Neural cell (in vitro differentiated cells): ENCODE measurements around the gene ERICH4. TPM values are rescaled to one million over a fixed set of nuclear protein-coding genes. Genes with fewer than 3 reads are reported as not detected.

Experiments used
- H2AFZ ChIP-seq: fragments of 200-600, 300-800 bp; sonication (generic), shearing (Covaris generic); 2 replicates; pipeline ENCODE4 v1.6.0; 2014; ENCODE audit warnings: low read depth, mild to moderate bottlenecking, antibody characterized with exemption, low read length, moderate library complexity
- H3F3A ChIP-seq: fragments of 200-600 bp; shearing (Covaris generic); 2 replicates; pipeline ENCODE4 v1.6.1; 2016; ENCODE audit warnings: mild to moderate bottlenecking, moderate library complexity, mixed read lengths, antibody characterized with exemption, low read length; ENCODE audit not compliant: insufficient read depth, poor library complexity, severe bottlenecking
- H3K27ac ChIP-seq: fragments of 200-600, 300-800 bp; sonication (generic), shearing (Covaris generic); 2 replicates; pipeline ENCODE4 v1.5.1; 2014; ENCODE audit warnings: mild to moderate bottlenecking, low read length, moderate library complexity
- H3K27me3 ChIP-seq: fragments of 300-800, 200-600 bp; sonication (generic), shearing (Covaris generic); 2 replicates; pipeline ENCODE4 v1.6.0; 2014; ENCODE audit warnings: mild to moderate bottlenecking, low read depth, low read length, moderate library complexity; ENCODE audit not compliant: insufficient read depth
- H3K36me3 ChIP-seq: fragments of 300-800, 200-600 bp; sonication (generic), shearing (Covaris generic); 2 replicates; pipeline ENCODE4 v1.5.1; 2014; ENCODE audit warnings: mild to moderate bottlenecking, antibody characterized with exemption, low read length, moderate library complexity; ENCODE audit not compliant: insufficient read depth
- H3K4me2 ChIP-seq: fragments of 300-800, 200-600 bp; sonication (generic), shearing (Covaris generic); 2 replicates; pipeline ENCODE4 v1.6.0; 2014; ENCODE audit warnings: mild to moderate bottlenecking, low read length
- H3K4me3 ChIP-seq: fragments of 300-800, 200-600 bp; sonication (generic), shearing (Covaris generic); 2 replicates; pipeline ENCODE4 v1.5.1; 2014; ENCODE audit warnings: mild to moderate bottlenecking, low read length, moderate library complexity
- H3K79me2 ChIP-seq: fragments of 200-600 bp; shearing (Covaris generic); replicated peaks from 2 replicates; pipeline ENCODE4 v1.6.0; 2014; ENCODE audit warnings: mild to moderate bottlenecking, low read length, moderate library complexity; ENCODE audit not compliant: insufficient read depth
- H3K9ac ChIP-seq: fragments of 300-800, 200-600 bp; sonication (generic), shearing (Covaris generic); 2 replicates; pipeline ENCODE4 v1.6.1; 2016; ENCODE audit warnings: mild to moderate bottlenecking, low read length, mixed read lengths
- H3K9me2 ChIP-seq: fragments of 200-600 bp; shearing (Covaris generic); 2 replicates; pipeline ENCODE4 v1.6.1; 2016; ENCODE audit warnings: mild to moderate bottlenecking, low read length, mixed read lengths; ENCODE audit not compliant: insufficient read depth
- H3K9me3 ChIP-seq: fragments of 200-600, 300-800 bp; sonication (generic), shearing (Covaris generic); 2 replicates; pipeline ENCODE4 v1.6.1; 2016; ENCODE audit warnings: mild to moderate bottlenecking, mixed run types, low read length, moderate library complexity, mixed read lengths
- H4K20me1 ChIP-seq: fragments of 200-600 bp; shearing (Covaris generic); 2 replicates; pipeline ENCODE4 v1.6.1; 2016; ENCODE audit warnings: mild to moderate bottlenecking, mixed run types; ENCODE audit not compliant: insufficient read depth
- EP300 ChIP-seq: fragments of 450-650 bp; conservative IDR thresholded peaks from 2 replicates; pipeline ENCODE4 v1.6.1; 2014; ENCODE audit warnings: antibody characterized with exemption, mild to moderate bottlenecking, moderate library complexity; ENCODE audit not compliant: poor library complexity, severe bottlenecking
- EZH2 ChIP-seq: fragments of 200-600, 300-800 bp; shearing (Covaris generic), sonication (generic); IDR thresholded peaks from 2 replicates; pipeline ENCODE4 v1.6.1; 2014; ENCODE audit warnings: antibody characterized with exemption, low read length, borderline replicate concordance, mild to moderate bottlenecking; ENCODE audit not compliant: insufficient read depth, poor library complexity, severe bottlenecking
- MXI1 ChIP-seq: fragments of 450-650 bp; conservative IDR thresholded peaks from 2 replicates; pipeline ENCODE4 v1.6.1; 2014; ENCODE audit warnings: antibody characterized with exemption, mild to moderate bottlenecking; ENCODE audit not compliant: poor library complexity, severe bottlenecking
- POLR2AphosphoS5 ChIP-seq: IDR thresholded peaks from 2 replicates; pipeline ENCODE4 v1.6.1; 2012
- RAD21 ChIP-seq: fragments of 450-650 bp; conservative IDR thresholded peaks from 2 replicates; pipeline ENCODE4 v1.6.1; 2014; ENCODE audit warnings: antibody characterized with exemption, mild to moderate bottlenecking, moderate library complexity
- SMC3 ChIP-seq: fragments of 450-650 bp; conservative IDR thresholded peaks from 2 replicates; pipeline ENCODE4 v1.6.1; 2014; ENCODE audit warnings: antibody characterized with exemption, mild to moderate bottlenecking, moderate library complexity; ENCODE audit not compliant: poor library complexity
- TAF1 ChIP-seq: IDR thresholded peaks from 2 replicates; pipeline ENCODE4 v1.6.1; 2012; ENCODE audit warnings: low read depth
- polyA minus RNA-seq: library from RNA; depleted of rRNA, polyadenylated mRNA; stranded (reverse); fragments of >200 nt; gene quantifications from 2 replicates; pipeline ENCODE4 v1.2.3, GENCODE V29; 2014
- polyA plus RNA-seq: library from polyadenylated mRNA; depleted of rRNA; stranded (reverse); fragments of >200 nt; gene quantifications from 2 replicates; pipeline ENCODE4 v1.2.3, GENCODE V29; 2014
- TF ChIP-seq, protein P1 (sequence below): IDR thresholded peaks from 2 replicates; pipeline ENCODE4 v1.6.1; 2012; ENCODE audit warnings: borderline replicate concordance
- TF ChIP-seq, protein P2 (sequence below): fragments of 450-650 bp; IDR thresholded peaks from 2 replicates; pipeline ENCODE4 v1.5.1; 2014; ENCODE audit warnings: antibody characterized with exemption, mild to moderate bottlenecking, moderate library complexity; ENCODE audit not compliant: poor library complexity, severe bottlenecking

The ERICH4 gene, protein sequence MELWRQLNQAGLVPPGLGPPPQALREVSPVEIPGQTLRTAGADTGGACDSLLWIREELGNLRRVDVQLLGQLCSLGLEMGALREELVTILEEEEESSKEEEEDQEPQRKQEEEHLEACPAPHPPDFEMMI
- polyA plus RNA-seq (not detected in 2 replicates), polyA minus RNA-seq (not detected in 2 replicates)

DNA sequence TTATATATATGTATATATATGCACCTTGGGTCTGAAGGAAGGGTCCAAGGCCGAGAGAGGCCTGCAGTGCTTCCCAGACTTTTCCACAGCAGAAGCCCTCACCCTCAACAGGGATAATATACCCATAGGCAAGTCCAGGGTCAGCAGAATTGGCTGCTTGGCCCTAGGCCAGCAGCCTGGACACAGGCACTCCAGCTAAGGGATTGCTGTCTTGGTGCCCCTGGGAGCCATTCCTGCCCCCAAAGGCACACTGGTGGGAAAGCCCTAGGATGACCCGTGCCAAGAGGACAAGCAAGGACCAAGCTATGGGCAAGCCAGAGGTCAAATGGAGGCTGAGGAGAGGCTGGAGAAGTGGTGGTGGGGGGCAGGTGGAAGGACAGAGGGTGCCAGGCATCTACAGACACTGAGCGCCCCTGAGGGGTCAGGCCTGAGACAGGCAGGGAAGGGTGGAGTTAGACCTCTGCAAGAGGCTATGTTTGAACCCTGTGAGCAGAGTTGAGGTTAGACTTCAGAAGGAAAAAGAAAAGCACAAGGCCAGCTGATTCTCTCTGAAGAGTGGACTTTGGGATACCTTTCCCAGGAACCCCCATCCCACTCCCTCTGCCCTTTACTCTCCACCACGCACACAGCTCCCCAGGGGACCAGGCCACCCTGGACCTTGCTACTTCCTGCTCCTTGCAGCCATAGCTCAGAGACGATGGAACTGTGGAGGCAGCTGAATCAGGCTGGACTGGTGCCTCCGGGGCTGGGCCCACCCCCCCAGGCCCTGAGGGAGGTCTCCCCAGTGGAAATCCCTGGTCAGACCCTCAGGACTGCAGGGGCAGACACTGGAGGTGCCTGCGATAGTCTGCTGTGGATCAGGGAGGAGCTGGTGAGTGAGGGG, at the start of gene ERICH4:
TSS of gene ERICH4 (plus strand) at position 684 of the 883 bp plus-strand sequence. CDS start at position 698, 14 bp downstream.
- TF ChIP-seq MXI1 (no peak), EZH2 (no peak), TAF1 (no peak), EP300 (no peak), RAD21 (no peak), SMC3 (no peak)
- TF ChIP-seq, protein P1, sequence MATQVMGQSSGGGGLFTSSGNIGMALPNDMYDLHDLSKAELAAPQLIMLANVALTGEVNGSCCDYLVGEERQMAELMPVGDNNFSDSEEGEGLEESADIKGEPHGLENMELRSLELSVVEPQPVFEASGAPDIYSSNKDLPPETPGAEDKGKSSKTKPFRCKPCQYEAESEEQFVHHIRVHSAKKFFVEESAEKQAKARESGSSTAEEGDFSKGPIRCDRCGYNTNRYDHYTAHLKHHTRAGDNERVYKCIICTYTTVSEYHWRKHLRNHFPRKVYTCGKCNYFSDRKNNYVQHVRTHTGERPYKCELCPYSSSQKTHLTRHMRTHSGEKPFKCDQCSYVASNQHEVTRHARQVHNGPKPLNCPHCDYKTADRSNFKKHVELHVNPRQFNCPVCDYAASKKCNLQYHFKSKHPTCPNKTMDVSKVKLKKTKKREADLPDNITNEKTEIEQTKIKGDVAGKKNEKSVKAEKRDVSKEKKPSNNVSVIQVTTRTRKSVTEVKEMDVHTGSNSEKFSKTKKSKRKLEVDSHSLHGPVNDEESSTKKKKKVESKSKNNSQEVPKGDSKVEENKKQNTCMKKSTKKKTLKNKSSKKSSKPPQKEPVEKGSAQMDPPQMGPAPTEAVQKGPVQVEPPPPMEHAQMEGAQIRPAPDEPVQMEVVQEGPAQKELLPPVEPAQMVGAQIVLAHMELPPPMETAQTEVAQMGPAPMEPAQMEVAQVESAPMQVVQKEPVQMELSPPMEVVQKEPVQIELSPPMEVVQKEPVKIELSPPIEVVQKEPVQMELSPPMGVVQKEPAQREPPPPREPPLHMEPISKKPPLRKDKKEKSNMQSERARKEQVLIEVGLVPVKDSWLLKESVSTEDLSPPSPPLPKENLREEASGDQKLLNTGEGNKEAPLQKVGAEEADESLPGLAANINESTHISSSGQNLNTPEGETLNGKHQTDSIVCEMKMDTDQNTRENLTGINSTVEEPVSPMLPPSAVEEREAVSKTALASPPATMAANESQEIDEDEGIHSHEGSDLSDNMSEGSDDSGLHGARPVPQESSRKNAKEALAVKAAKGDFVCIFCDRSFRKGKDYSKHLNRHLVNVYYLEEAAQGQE, result no peak
- TF ChIP-seq, protein P2, sequence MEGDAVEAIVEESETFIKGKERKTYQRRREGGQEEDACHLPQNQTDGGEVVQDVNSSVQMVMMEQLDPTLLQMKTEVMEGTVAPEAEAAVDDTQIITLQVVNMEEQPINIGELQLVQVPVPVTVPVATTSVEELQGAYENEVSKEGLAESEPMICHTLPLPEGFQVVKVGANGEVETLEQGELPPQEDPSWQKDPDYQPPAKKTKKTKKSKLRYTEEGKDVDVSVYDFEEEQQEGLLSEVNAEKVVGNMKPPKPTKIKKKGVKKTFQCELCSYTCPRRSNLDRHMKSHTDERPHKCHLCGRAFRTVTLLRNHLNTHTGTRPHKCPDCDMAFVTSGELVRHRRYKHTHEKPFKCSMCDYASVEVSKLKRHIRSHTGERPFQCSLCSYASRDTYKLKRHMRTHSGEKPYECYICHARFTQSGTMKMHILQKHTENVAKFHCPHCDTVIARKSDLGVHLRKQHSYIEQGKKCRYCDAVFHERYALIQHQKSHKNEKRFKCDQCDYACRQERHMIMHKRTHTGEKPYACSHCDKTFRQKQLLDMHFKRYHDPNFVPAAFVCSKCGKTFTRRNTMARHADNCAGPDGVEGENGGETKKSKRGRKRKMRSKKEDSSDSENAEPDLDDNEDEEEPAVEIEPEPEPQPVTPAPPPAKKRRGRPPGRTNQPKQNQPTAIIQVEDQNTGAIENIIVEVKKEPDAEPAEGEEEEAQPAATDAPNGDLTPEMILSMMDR, result no peak
- Histone ChIP-seq H3K27ac (no peak within 1 kb of the TSS), H3K79me2 (peaks cover 9% of the 10 kb centered on the region), H3K27me3 (peaks cover 3% of the 10 kb centered on the region), H3K36me3 (no peaks in the 10 kb centered on the region), H3K9me3 (no peaks in the 10 kb centered on the region), H4K20me1 (no peaks in the 10 kb centered on the region), H3K9me2 (no peaks in the 10 kb centered on the region), H2AFZ (no peak within 1 kb of the TSS), H3K4me3 (no peak within 1 kb of the TSS), H3K4me2 (no peak within 1 kb of the TSS), H3K9ac (no peak within 1 kb of the TSS), H3F3A (no peaks in the 10 kb centered on the region)

DNA sequence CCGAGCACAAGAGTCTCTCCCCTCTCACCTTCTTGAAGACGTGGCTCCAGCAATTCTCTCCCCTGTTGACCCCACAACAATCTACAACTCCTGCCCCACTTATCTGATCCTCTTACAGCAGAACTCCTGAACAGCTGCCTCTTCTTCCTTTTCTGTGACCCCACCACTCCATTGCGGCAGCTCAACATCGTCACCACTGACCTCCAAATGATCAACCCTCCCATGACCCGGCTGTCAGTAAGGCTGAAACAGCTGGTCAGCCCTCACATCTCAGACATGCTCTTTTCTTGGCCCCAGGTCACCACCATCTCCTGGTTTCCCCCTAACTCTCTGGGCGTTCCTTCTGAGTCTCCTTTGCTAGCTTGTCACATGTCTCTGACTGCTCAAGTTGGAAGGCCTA, 47.6 kb upstream of the ERICH4 start:
- no peaks in the 10 kb centered on the region for H3K27me3 ChIP-seq
- no peaks in the 10 kb centered on the region for H3K36me3 ChIP-seq
- no peak overlapping the region for H3K9ac ChIP-seq
- H3K9me3 ChIP-seq, result no peaks in the 10 kb centered on the region
- peaks cover 16% of the 10 kb centered on the region for H3K79me2 ChIP-seq
- H3K4me2 ChIP-seq, result no peak overlapping the region
- H4K20me1 ChIP-seq, result no peaks in the 10 kb centered on the region
- no peaks in the 10 kb centered on the region for H3K9me2 ChIP-seq
- H2AFZ ChIP-seq, result no peak overlapping the region
- H3K4me3 ChIP-seq, result no peak overlapping the region
- H3F3A ChIP-seq, result no peaks in the 10 kb centered on the region
- no peak for TF ChIP-seq EP300
- no peak for TF ChIP-seq SMC3
- no peak for TF ChIP-seq RAD21
- TF ChIP-seq TAF1, result no peak
- no peak for TF ChIP-seq POLR2AphosphoS5
- TF ChIP-seq, protein P2, result no peak
- TF ChIP-seq, protein P1, result no peak
- TF ChIP-seq MXI1, result no peak
- no peak for TF ChIP-seq EZH2
- no peak overlapping the region for H3K27ac ChIP-seq
